ENCODE measurements around the gene TNS1. TPM values are rescaled to one million over a fixed set of nuclear protein-coding genes. Genes with fewer than 3 reads are reported as not detected.

The TNS1 gene
- total and polyA plus RNA-seq, 10 of the 15 experiments (the other 5 are each of a cell fraction or from before 2014, with no cell fraction given) = 0.05 to 0.44 TPM; not detected in 8

DNA sequence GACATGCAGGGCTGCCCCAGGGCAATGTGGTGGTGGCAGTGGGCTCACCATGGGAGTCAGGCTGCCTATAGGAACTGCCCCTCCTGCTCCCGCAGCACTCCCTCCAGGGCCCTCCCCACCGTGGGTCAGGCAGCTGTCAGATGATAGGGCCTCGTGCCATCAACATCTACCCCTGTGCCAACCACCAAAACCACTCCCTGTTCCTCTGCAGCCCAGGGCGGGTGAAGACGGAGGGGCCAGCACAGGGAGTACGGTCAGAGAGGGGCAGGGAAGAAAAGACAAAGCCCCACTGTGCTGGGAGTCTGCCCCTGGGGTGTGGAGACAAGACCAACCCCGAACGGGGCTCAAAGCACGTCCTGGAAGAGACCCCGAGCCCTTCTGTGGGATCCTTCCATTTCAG, 97.4 kb downstream of the TNS1 start:
- ATAC-seq = no peak
- no peak overlapping the region for H3K4me2 ChIP-seq (ENCODE audit: control insufficient read depth, insufficient read depth)
- intact Hi-C loops (cut with micrococcal nuclease; ENCODE audit: unreplicated experiment) = no loop called here

More for the DNA sequence above, 97.4 kb downstream of the TNS1 start:
- H3K27me3 ChIP-seq (replicated peaks in 1 of 2; ENCODE audit: control insufficient read depth in 2 of 2, insufficient read depth in 2 of 2, low read length in 1 of 2) = peaks cover 8 to 10% of the 10 kb centered on the region in 2 experiments; a peak in 3 of 4 replicates
- H3K36me3 ChIP-seq (ENCODE audit: control insufficient read depth in 2 of 2, insufficient read depth in 2 of 2, low read length in 1 of 2) = no peaks in the 10 kb centered on the region
- ChIA-PET POLR2A (no interaction called here), SMC1A (ENCODE audit: uncharacterized antibody, unreplicated experiment) (no interaction called here), RAD21 (ENCODE audit: unreplicated experiment) (no interaction called here), CTCF (no interaction called here)
- DNase-seq (ENCODE audit: low read depth, low spot score) (no peak), FAIRE-seq (no peak)
- WGBS (ENCODE audit: insufficient coverage, insufficient replicate concordance, low lambda C conversion rate, missing lambda C conversion rate) = 0% methylated on average over 10 of the region's 10 CpGs
- no peak overlapping the region for H3K27ac ChIP-seq (ENCODE audit: control insufficient read depth, insufficient read depth)
- H3K79me2 ChIP-seq (ENCODE audit: control insufficient read depth, insufficient read depth, low read length) = no peaks in the 10 kb centered on the region
- no peaks in the 10 kb centered on the region; the same call in 2 of the 3 replicates for H3K9me3 ChIP-seq (replicated peaks; ENCODE audit: control insufficient read depth, insufficient read depth, low read length)
- in situ Hi-C loops (cut with MboI) = no loop called here
- no peaks in the 10 kb centered on the region for H4K20me1 ChIP-seq (ENCODE audit: control insufficient read depth, insufficient read depth)
- H3K4me1 ChIP-seq (ENCODE audit: control insufficient read depth, insufficient read depth, low read length) = no peaks in the 10 kb centered on the region
- H2AFZ ChIP-seq (ENCODE audit: control insufficient read depth, low read depth, low read length) = no peak overlapping the region
- H3K9ac ChIP-seq (ENCODE audit: control insufficient read depth, insufficient read depth, low read length) = no peak overlapping the region
- BruUV-seq (replicated peaks) = no TSS peak
- TF ChIP-seq CBX3 (IDR thresholded peaks at IDR 0.05; ENCODE audit: borderline replicate concordance, low read depth) (no peak), ASH2L (IDR thresholded peaks at IDR 0.05; ENCODE audit: borderline replicate concordance, low read depth) (no peak), MYC (IDR thresholded peaks at IDR 0.05; ENCODE audit: insufficient read depth, insufficient read length, insufficient replicate concordance, low read length, severe bottlenecking) (no peak), IKZF2 (IDR thresholded peaks at IDR 0.05) (no peak), BMI1 (IDR thresholded peaks at IDR 0.05; ENCODE audit: borderline replicate concordance) (no peak), SREBF2 (IDR thresholded peaks at IDR 0.05; ENCODE audit: low read length) (no peak), MYB (IDR thresholded peaks at IDR 0.05; ENCODE audit: borderline replicate concordance, low read depth, low read length) (no peak), ZSCAN29 (IDR thresholded peaks at IDR 0.05) (no peak), POLR2AphosphoS2 (IDR thresholded peaks at IDR 0.05; ENCODE audit: low read depth, low read length) (no peak), TAF1 (IDR thresholded peaks at IDR 0.05; ENCODE audit: borderline replicate concordance, low read depth, low read length) (no peak), RAD21 (IDR thresholded peaks at IDR 0.05; ENCODE audit: insufficient read depth, low read depth, low read length) (no peak), PBX3 (IDR thresholded peaks at IDR 0.05; ENCODE audit: insufficient replicate concordance, low read depth, low read length) (no peak)
- TF ChIP-seq, protein P1, sequence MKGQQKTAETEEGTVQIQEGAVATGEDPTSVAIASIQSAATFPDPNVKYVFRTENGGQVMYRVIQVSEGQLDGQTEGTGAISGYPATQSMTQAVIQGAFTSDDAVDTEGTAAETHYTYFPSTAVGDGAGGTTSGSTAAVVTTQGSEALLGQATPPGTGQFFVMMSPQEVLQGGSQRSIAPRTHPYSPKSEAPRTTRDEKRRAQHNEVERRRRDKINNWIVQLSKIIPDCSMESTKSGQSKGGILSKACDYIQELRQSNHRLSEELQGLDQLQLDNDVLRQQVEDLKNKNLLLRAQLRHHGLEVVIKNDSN (IDR thresholded peaks at IDR 0.05; ENCODE audit: borderline replicate concordance, extremely low read length, insufficient read depth, low read depth, low read length) = no peak
- TF ChIP-seq, protein P2, sequence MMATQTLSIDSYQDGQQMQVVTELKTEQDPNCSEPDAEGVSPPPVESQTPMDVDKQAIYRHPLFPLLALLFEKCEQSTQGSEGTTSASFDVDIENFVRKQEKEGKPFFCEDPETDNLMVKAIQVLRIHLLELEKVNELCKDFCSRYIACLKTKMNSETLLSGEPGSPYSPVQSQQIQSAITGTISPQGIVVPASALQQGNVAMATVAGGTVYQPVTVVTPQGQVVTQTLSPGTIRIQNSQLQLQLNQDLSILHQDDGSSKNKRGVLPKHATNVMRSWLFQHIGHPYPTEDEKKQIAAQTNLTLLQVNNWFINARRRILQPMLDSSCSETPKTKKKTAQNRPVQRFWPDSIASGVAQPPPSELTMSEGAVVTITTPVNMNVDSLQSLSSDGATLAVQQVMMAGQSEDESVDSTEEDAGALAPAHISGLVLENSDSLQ (IDR thresholded peaks at IDR 0.05) = no peak
- H3K4me3 ChIP-seq = no peak overlapping the region
